GM10266 (cell line): ENCODE measurements around the gene TMPRSS6.
"Not testable (repeated sequence)": the region's sequence is repeated elsewhere in the genome, so short reads cannot be mapped to it uniquely, and the experiment has no call there.

Experiments used
- DNase-seq: peaks from one replicate; pipeline ENCODE4 v3.0.0; 2012; ENCODE audit errors: extremely low spot score
- TF ChIP-seq, protein P1 (sequence below): IDR thresholded peaks from 2 replicates; pipeline ENCODE4 v1.5.1; 2012; ENCODE audit warnings: mild to moderate bottlenecking, low read depth; ENCODE audit not compliant: control insufficient read depth, insufficient read depth; ENCODE audit errors: missing control alignments

TMPRSS6 gene

DNA sequence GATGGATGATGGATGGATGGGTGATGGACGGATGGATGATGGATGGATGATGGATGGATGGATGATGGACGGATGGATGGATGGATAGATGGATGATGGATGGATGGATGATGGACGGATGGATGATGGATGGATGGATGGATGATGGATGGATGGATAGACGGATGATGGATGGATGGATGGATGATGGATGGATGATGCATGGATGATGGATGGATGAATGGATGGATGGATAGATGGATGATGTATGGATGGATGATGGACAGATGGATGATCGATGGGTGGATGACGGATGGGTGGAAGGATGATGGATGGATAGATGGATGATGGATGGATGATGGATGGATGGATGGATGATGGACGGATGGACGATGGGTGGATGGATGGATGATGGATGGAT lies 36.8 kb downstream of the TMPRSS6 start:
- DNase-seq = no peak
- TF ChIP-seq, protein P1, sequence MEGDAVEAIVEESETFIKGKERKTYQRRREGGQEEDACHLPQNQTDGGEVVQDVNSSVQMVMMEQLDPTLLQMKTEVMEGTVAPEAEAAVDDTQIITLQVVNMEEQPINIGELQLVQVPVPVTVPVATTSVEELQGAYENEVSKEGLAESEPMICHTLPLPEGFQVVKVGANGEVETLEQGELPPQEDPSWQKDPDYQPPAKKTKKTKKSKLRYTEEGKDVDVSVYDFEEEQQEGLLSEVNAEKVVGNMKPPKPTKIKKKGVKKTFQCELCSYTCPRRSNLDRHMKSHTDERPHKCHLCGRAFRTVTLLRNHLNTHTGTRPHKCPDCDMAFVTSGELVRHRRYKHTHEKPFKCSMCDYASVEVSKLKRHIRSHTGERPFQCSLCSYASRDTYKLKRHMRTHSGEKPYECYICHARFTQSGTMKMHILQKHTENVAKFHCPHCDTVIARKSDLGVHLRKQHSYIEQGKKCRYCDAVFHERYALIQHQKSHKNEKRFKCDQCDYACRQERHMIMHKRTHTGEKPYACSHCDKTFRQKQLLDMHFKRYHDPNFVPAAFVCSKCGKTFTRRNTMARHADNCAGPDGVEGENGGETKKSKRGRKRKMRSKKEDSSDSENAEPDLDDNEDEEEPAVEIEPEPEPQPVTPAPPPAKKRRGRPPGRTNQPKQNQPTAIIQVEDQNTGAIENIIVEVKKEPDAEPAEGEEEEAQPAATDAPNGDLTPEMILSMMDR = no peak

DNA sequence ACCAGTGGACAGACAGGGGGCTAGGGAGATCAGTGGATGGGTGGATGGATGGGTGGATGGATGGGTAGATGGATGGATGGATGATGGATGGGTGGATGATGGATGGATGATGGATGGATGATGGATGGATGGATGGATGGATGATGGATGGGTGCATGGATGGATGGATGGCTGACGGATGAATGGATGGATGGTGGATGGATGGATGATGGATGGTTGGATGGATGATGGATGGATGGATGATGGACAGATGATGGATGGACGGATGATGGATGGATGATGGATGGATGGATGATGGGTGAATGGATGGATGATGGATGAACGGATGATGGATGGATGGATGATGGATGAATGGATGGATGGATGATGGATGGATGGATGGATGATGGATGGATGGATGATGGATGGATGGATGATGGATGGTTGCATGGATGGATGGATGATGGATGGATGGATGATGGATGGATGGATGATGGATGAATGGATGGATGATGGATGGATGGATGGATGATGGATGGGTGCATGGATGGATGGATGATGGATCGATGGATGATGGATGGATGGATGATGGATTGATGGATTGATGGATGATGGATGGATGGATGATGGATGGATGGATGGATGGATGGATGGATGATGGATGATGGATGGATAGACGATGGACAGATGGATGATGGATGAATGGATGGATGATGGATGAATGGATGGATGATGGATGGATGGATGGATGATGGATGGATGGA lies 37.5 kb downstream of the TMPRSS6 start:
- DNase-seq = not testable (repeated sequence)

DNA sequence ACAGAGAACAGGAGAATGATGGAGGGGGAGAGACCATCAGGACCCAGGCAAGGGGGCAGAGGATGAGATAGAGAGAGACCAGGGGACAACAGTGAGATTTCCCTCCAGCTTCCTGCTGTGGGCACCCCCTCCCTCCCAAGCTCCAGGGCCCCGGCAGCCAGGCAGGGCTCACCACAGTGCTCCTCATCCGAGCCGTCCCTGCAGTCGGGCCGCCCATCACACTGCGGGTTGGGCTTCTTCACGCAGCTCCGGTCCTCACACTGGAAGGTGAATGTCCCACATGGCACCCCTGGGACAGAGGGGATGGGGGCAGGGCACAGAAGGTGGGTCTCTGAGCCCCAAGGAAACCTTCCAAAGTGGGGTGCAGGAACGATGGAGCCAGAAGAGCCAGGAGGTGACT lies 38.8 kb downstream of the TMPRSS6 start:
- TF ChIP-seq, protein P1 = no peak
- no peak for DNase-seq

DNA sequence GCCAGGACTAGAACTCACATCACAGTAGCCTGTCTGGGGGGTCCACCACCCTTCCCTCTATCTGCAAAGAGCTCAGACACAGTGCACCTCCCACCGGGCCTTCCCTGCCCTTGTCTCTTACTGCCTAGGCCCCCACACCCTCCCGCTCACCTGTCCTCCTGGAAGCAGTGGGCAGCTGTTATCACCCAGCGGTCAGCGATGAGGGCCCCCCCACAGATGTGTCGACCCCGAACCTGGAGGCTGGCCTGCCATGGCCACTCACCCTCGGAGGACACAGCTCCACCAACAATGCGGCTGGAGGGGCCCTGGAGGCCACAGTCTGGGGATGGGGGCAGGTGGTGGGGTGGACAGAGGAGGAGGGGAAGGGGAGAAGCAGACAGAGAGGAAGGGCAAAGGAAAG lies 39.2 kb downstream of the TMPRSS6 start:
- TF ChIP-seq, protein P1 = no peak
- DNase-seq = no peak

DNA sequence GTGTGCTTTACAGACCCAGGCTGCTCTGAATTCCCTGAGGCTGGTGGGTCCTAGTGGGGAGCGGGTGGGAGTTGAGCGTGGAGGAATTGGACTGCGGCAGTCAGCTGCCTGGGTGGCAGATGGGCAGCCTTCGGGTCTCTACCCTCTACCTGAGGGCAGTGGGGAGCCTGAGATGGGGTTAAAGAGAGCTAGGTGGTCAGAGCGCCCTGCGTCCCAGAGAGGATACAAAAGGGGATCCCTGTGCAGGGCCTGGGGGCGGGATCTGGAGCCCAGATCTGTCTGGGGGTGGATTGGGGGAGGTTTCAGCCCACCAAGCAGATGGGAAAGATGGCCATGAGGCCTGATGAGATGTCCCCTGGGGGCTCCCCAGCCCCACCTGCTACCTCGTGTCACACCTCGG lies 39.8 kb downstream of the TMPRSS6 start:
- no peak for DNase-seq
- TF ChIP-seq, protein P1 = no peak

DNA sequence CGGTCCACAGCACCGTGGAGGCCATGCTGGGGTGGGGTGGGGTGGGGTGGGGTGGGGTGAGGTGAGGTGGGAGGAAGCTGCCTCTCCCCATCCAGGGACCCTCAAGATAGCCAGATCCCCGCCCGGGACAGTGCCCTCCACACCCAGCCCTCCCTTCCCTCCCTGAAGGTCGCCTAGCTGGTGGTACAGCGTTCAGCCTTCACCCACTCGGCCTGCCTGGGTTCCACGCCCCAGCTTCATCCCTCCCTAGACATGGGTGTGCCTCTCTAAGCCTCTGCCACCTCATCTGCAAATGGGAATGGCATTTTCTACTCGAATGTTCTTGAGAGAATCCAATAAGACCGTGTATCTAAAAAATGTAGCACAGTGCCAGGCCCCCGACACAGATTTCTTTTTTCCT lies 40.2 kb downstream of the TMPRSS6 start:
- TF ChIP-seq, protein P1 = no peak
- no peak for DNase-seq

DNA sequence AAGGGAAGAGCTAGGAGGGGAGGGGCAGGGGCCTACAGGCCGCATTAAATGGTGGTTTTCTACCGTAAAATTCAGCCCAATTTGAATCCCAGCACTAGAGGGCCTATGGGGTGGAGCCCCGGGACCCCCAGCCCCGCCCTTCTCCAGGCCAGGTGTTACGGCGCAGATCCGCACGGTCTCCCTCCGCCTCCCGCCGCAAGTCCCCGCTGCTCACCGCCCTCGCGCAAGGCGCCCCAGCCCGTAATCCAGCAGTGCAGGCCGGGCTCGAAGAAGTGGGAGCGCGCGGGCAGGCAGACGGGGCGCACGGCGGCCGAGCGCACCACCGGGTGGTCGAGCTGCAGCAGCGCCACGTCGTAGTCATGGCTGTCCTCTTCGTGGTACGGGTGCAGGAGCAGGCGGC lies 40.7 kb downstream of the TMPRSS6 start:
- TF ChIP-seq, protein P1 = no peak
- DNase-seq = no peak

DNA sequence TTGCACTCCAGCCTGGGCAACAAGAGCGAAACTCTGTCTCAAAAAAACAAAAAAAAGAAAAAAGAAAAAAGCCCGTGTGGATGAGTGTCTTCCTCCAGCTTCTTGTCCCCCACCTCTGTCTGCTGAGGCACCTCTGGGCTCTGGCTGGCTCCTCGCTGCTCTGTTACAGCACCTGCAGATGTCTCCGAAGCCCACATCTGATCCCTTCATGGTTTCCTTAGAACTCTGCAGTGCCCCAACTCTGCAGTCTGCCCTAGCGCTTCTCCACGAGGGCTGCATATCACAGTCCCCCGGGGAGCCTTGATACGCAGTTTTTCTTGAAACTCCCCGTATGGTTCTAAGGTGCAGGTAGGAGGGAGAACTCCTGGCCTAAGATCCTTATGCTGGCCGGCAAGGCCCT lies 42.1 kb downstream of the TMPRSS6 start:
- TF ChIP-seq, protein P1 = no peak
- no peak for DNase-seq
